Upper lobe of left lung (tissue), 6 donors: Measurements from ENCODE around the gene COX6A1. TPM values are rescaled to one million over a fixed set of nuclear protein-coding genes. Genes with fewer than 3 reads are reported as not detected.
A peak's percentile ranks its signal among the peaks of the same experiment; 100 is the strongest.

Experiments used
- ATAC-seq, 2 donors: fragments of 200-7000 bp; cut with Tn5 transposase; one replicate each; pipeline ENCODE4 v1.9.1; 2022; ENCODE audit warnings: mild to moderate bottlenecking in 2 of 2, moderate library complexity in 2 of 2; ENCODE audit not compliant: low FRiP score in 2 of 2
- DNase-seq, 2 donors: peaks; one replicate each; pipeline ENCODE4 v3.0.0-alpha.2; 2019 to 2020
- H3K27ac ChIP-seq, 4 donors: fragments of 200-600 bp; sonication (generic); one replicate each; pipeline ENCODE4 v1.5.1; 2016 to 2019
- H3K27me3 ChIP-seq, 4 donors: fragments of 200-600 bp; sonication (generic); one replicate each; pipeline ENCODE4 v1.5.1; 2017 to 2019
- H3K36me3 ChIP-seq, 4 donors: fragments of 200-600 bp; sonication (generic); one replicate each; pipeline ENCODE4 v1.5.1; 2016 to 2019
- H3K4me1 ChIP-seq, 4 donors: fragments of 200-600 bp; sonication (generic); one replicate each; pipeline ENCODE4 v1.5.1; 2018 to 2019
- H3K4me3 ChIP-seq, 4 donors: fragments of 200-600 bp; sonication (generic); one replicate each; pipeline ENCODE4 v1.5.1; 2017 to 2019; ENCODE audit warnings: mild to moderate bottlenecking in 2 of 4, moderate library complexity in 1 of 4
- H3K9me3 ChIP-seq, 4 donors: fragments of 200-600 bp; sonication (generic); one replicate each; pipeline ENCODE4 v1.5.1; 2018 to 2019
- EP300 ChIP-seq, 4 donors: sonication (generic); formaldehyde crosslinking; IDR thresholded peaks; one replicate each; pipeline ENCODE4 v1.5.1; 2017; ENCODE audit warnings: antibody characterized with exemption in 4 of 4, control low read depth in 2 of 4
- POLR2A ChIP-seq, 4 donors: fragments of 450-650 bp; IDR thresholded peaks; one replicate each; pipeline ENCODE4 v1.5.1; 2016 to 2017; ENCODE audit warnings: antibody characterized with exemption in 4 of 4, mild to moderate bottlenecking in 2 of 4
- POLR2AphosphoS5 ChIP-seq, 2 donors: sonication (generic); formaldehyde crosslinking; IDR thresholded peaks; one replicate each; pipeline ENCODE4 v1.5.1; 2017; ENCODE audit warnings: antibody characterized with exemption in 2 of 2
- WGBS, 2 donors: methylation state at CpG; one replicate each; pipeline ENCODE4 v1.1.5; 2017 to 2018; 5-methylcytosine and 5-hydroxymethylcytosine counted together
- total RNA-seq, 6 donors: library from RNA; depleted of rRNA in 4 of 6; stranded (reverse); fragments of >200 nt in 4 of 6; gene quantifications; one replicate each; pipeline versions ENCODE4 v1.1.0 to v1.2.1, GENCODE V29; 2016 to 2021
- TF ChIP-seq, protein P1 (sequence below), 6 experiments: fragments of 450-650 bp in 4 of 6; fragments of 200-600 bp in 2 of 6; sonication (generic) in 2 of 6; IDR thresholded peaks; one replicate each; pipeline ENCODE4 v1.5.1; 2016 to 2019; ENCODE audit warnings: antibody characterized with exemption in 6 of 6
- donor health status: DM: no; HTN: no; CAD: no; lungs with moderate emphysema.
- donor health status: DM: no; HTN: yes; CAD: no; lungs with severe emphysema.

The COX6A1 gene
- total RNA-seq, 6 donors from 2014 or later = 131 to 733 (median 324) TPM

DNA sequence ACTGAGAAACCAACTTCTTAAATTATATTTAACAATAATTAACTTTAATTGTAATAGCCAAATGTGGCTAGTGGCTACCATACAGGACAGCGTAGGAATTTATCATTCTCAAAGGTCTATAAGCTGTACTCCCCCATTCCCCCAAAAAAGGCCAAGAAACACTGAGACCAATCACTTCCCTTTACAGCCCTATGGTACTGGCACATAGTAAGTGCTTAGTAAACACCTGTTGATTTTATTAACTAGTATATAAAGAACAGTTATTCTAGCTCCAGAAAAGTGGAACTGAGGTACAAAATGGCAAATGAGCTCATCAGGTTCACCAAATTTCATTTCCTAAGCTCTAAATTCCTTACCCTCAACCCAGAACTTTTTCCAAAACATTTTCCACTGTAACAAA lies 37.7 kb downstream of the COX6A1 start:
- DNase-seq (no peak), ATAC-seq (no peak)
- peaks cover under 1 to 4% (median 2%) of the 10 kb centered on the region in 4 donors for H3K4me1 ChIP-seq
- 95 to 100% methylated on average over 1 of the region's 1 CpG for WGBS, 2 donors
- no peak for TF ChIP-seq POLR2A (IDR thresholded peaks at IDR 0.05)
- TF ChIP-seq POLR2AphosphoS5 (IDR thresholded peaks at IDR 0.05) = no peak
- no peak for TF ChIP-seq EP300 (IDR thresholded peaks at IDR 0.05)
- TF ChIP-seq, protein P1, sequence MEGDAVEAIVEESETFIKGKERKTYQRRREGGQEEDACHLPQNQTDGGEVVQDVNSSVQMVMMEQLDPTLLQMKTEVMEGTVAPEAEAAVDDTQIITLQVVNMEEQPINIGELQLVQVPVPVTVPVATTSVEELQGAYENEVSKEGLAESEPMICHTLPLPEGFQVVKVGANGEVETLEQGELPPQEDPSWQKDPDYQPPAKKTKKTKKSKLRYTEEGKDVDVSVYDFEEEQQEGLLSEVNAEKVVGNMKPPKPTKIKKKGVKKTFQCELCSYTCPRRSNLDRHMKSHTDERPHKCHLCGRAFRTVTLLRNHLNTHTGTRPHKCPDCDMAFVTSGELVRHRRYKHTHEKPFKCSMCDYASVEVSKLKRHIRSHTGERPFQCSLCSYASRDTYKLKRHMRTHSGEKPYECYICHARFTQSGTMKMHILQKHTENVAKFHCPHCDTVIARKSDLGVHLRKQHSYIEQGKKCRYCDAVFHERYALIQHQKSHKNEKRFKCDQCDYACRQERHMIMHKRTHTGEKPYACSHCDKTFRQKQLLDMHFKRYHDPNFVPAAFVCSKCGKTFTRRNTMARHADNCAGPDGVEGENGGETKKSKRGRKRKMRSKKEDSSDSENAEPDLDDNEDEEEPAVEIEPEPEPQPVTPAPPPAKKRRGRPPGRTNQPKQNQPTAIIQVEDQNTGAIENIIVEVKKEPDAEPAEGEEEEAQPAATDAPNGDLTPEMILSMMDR (IDR thresholded peaks at IDR 0.05) = no peak
- no peaks in the 10 kb centered on the region for H3K27me3 ChIP-seq
- no peaks in the 10 kb centered on the region for H3K36me3 ChIP-seq
- H3K9me3 ChIP-seq = no peaks in the 10 kb centered on the region
- no peak overlapping the region for H3K27ac ChIP-seq
- no peak overlapping the region for H3K4me3 ChIP-seq

GRCh38 chr12:120479458-120479857 lies 41.5 kb downstream of the COX6A1 start:
- DNase-seq (no peak), ATAC-seq (no peak)
- no peak overlapping the region for H3K27ac ChIP-seq

GRCh38 chr12:120480211-120480610 lies 42.3 kb downstream of the COX6A1 start:
- Histone ChIP-seq H3K27ac (no peak overlapping the region), H3K27me3 (no peaks in the 10 kb centered on the region), H3K4me1 (no peaks in the 10 kb centered on the region), H3K4me3 (no peak overlapping the region), H3K9me3 (no peaks in the 10 kb centered on the region), H3K36me3 (no peaks in the 10 kb centered on the region)
- TF ChIP-seq, protein P1 (IDR thresholded peaks at IDR 0.05) = no peak
- TF ChIP-seq POLR2AphosphoS5 (IDR thresholded peaks at IDR 0.05) (no peak), POLR2A (IDR thresholded peaks at IDR 0.05) (no peak), EP300 (IDR thresholded peaks at IDR 0.05) (no peak)
- 89 to 100% methylated on average over 1 of the region's 1 CpG for WGBS, 2 donors
- DNase-seq = no peak
- no peak for ATAC-seq

More at GRCh38 chr12:120479458-120479857, 41.5 kb downstream of the COX6A1 start:
- no peak overlapping the region for H3K4me3 ChIP-seq
- no peaks in the 10 kb centered on the region for H3K27me3 ChIP-seq
- 83 to 88% methylated on average over 1 of the region's 1 CpG for WGBS, 2 donors
- H3K36me3 ChIP-seq = no peaks in the 10 kb centered on the region
- no peaks in the 10 kb centered on the region for H3K4me1 ChIP-seq
- TF ChIP-seq EP300 (IDR thresholded peaks at IDR 0.05) (no peak), POLR2AphosphoS5 (IDR thresholded peaks at IDR 0.05) (no peak), POLR2A (IDR thresholded peaks at IDR 0.05) (no peak)
- TF ChIP-seq, protein P1 (IDR thresholded peaks at IDR 0.05) = no peak
- no peaks in the 10 kb centered on the region for H3K9me3 ChIP-seq

DNA sequence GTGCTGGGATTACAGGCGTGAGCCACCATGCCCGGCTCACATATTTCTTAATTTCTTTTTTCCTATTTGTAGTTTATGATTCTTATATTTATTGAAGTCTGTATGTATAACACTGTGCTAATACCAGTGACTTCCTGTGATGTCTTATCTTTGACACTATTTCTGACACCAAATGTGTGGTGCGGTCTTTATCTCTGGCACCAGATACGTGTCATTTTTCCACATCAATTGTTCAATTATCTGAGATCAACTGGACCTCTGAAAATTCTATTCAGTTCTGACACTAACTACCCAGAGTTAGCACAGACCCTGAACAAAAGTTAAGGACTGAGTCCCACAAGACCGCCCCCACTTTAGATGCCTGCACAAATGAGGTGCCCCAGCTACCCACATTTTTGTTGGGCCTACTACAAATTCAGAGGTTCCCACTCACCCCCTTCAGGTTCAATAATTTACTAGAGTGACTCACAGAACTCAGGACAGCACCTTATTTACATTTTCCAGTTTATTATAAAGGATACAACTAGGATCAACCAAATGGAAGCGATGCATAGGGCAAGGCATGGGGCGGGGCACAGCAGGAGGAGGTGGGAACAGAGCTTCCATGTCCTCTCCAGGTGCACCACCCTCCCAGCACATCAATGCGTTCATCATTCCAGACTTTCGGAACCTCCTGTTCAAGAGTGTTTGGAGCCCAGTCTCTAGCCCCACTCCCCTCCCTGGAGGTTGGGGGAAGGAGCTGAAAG lies 43.3 kb downstream of the COX6A1 start:
- no peak overlapping the region for H3K27ac ChIP-seq
- no peaks in the 10 kb centered on the region for H3K27me3 ChIP-seq
- ATAC-seq (no peak), DNase-seq (no peak)
- H3K4me1 ChIP-seq = no peaks in the 10 kb centered on the region
- no peak overlapping the region for H3K4me3 ChIP-seq
- no peaks in the 10 kb centered on the region for H3K36me3 ChIP-seq
- TF ChIP-seq EP300 (IDR thresholded peaks at IDR 0.05) (no peak), POLR2A (IDR thresholded peaks at IDR 0.05) (no peak), POLR2AphosphoS5 (IDR thresholded peaks at IDR 0.05) (no peak)
- TF ChIP-seq, protein P1 (IDR thresholded peaks at IDR 0.05) = no peak
- 91 to 93% methylated on average over 9 of the region's 9 CpGs for WGBS, 2 donors
- no peaks in the 10 kb centered on the region for H3K9me3 ChIP-seq

GRCh38 chr12:120483621-120484020 lies 45.7 kb downstream of the COX6A1 start:
- ATAC-seq = peak in 1 of 2 donors; percentile 12
- Histone ChIP-seq H3K9me3 (no peaks in the 10 kb centered on the region), H3K4me3 (no peak overlapping the region), H3K27me3 (no peaks in the 10 kb centered on the region), H3K36me3 (peaks cover 0 to 4% (median 0%) of the 10 kb centered on the region in 4 donors), H3K4me1 (no peaks in the 10 kb centered on the region), H3K27ac (no peak overlapping the region)
- 100% methylated on average over 1 of the region's 1 CpG for WGBS, 2 donors
- no peak for DNase-seq
- TF ChIP-seq, protein P1 (IDR thresholded peaks at IDR 0.05) = no peak
- no peak for TF ChIP-seq EP300 (IDR thresholded peaks at IDR 0.05)
- no peak for TF ChIP-seq POLR2A (IDR thresholded peaks at IDR 0.05)
- TF ChIP-seq POLR2AphosphoS5 (IDR thresholded peaks at IDR 0.05) = no peak
